ENCODE measurements around the gene HUS1. TPM values are rescaled to one million over a fixed set of nuclear protein-coding genes. Genes with fewer than 3 reads are reported as not detected.

HUS1 gene
- total and polyA plus RNA-seq, 2 of the 8 experiments (the other 6 are each of a cell fraction or from before 2014, with no cell fraction given), result 15.0 to 33.0 TPM

DNA sequence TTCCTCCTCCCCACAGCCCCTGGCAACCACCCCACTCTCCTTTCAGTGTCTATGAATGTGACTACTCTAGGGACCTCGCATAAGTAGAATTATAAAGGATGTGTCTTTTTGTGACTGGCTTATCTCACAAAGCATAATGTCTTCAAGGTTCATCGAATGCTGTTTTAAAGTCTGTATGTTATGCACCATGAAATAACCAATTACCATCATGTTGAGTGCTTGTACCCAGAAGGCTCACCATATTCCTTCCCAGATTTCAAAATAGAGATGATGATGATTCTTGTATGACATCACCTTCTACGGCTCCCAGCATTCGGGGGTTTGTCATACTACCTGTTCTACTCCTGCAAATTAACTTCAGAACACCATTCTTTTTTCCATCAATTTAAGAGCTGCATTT is 43.1 kb downstream of the HUS1 start:
- no peaks in the 10 kb centered on the region for H4K20me1 ChIP-seq (replicated peaks in 1 of 2; ENCODE audit: control insufficient read depth in 1 of 2, insufficient read depth in 2 of 2, low read length in 2 of 2)

More for the DNA sequence above, 43.1 kb downstream of the HUS1 start:
- WGBS, 2 experiments (ENCODE audit: extremely low coverage in 1 of 2, insufficient coverage in 1 of 2, insufficient read length in 1 of 2, insufficient replicate concordance in 2 of 2, low coverage in 1 of 2, low lambda C conversion rate in 2 of 2, missing lambda C conversion rate in 1 of 2), result 95% methylated on average over 4 of the region's 4 CpGs; no CpG with 5 or more reads in 1 of the 2 experiments
- no peak overlapping the region for H2BK20ac ChIP-seq (ENCODE audit: low read length)
- no peak overlapping the region for H2BK120ac ChIP-seq (replicated peaks; ENCODE audit: low read depth, low read length)
- no peaks in the 10 kb centered on the region for H3K36me3 ChIP-seq (ENCODE audit: control insufficient read depth in 2 of 4, insufficient read depth in 4 of 4, low read length in 3 of 4)
- no peak overlapping the region for H4K91ac ChIP-seq (replicated peaks; ENCODE audit: insufficient read length, low read length)
- H4K5ac ChIP-seq (ENCODE audit: insufficient read length, low read depth, low read length), result no peak overlapping the region
- H2BK12ac ChIP-seq (ENCODE audit: low read depth, low read length), result no peak overlapping the region
- H2AK5ac ChIP-seq (ENCODE audit: low read depth, low read length), result no peak overlapping the region
- H3K27me3 ChIP-seq (replicated peaks in 1 of 4; ENCODE audit: control insufficient read depth in 3 of 4, extremely low read depth in 1 of 4, insufficient read depth in 3 of 4, low read length in 3 of 4), result no peaks in the 10 kb centered on the region
- H4K8ac ChIP-seq (ENCODE audit: extremely low read depth, insufficient read depth, low read length), result no peak overlapping the region
- no peaks in the 10 kb centered on the region for H3K9me3 ChIP-seq (ENCODE audit: insufficient read depth in 2 of 2, low read depth in 1 of 2, low read length in 1 of 2)
- ChIA-PET CTCF (ENCODE audit: partially characterized antibody) (interaction anchor here (1.0 to 5.4 kb wide), 4 partner anchors 14 to 168 kb away, joined by 3 to 34 read pairs (median 16); partner anchors contain the start of gene PKD1L1), POLR2A (ENCODE audit: partially characterized antibody) (no interaction called here)
- no peak overlapping the region for H3K18ac ChIP-seq (ENCODE audit: extremely low read depth, low read length)
- H2BK15ac ChIP-seq (ENCODE audit: low read length), result no peak overlapping the region
- H3K9ac ChIP-seq (replicated peaks in 1 of 4; ENCODE audit: extremely low read depth in 1 of 4, low read depth in 3 of 4, low read length in 3 of 4), result no peak overlapping the region
- no peak overlapping the region for H2BK5ac ChIP-seq (ENCODE audit: low read depth, low read length)
- no peak overlapping the region for H3K4me3 ChIP-seq (ENCODE audit: extremely low read depth in 1 of 4, insufficient read depth in 2 of 4, low read depth in 3 of 4, low read length in 4 of 4)
- FAIRE-seq (no peak), DNase-seq (ENCODE audit: low read depth in 1 of 2, low spot score in 2 of 2) (no peak)
- H3K79me1 ChIP-seq (ENCODE audit: low read depth, low read length), result no peaks in the 10 kb centered on the region
- H3K14ac ChIP-seq (ENCODE audit: insufficient read length), result no peak overlapping the region
- no peak overlapping the region for H3K4ac ChIP-seq (replicated peaks; ENCODE audit: insufficient read length, low read depth, low read length)
- no peak overlapping the region for H3K23ac ChIP-seq (ENCODE audit: insufficient read length)
- TF ChIP-seq EGR1 (IDR thresholded peaks at IDR 0.05; ENCODE audit: borderline replicate concordance, low read depth, low read length), result no peak
- no peak for TF ChIP-seq TAF7 (optimal IDR thresholded peaks at IDR 0.05; ENCODE audit: borderline replicate concordance, low read depth, low read length)
- no peak for TF ChIP-seq RFX5 (IDR thresholded peaks at IDR 0.05; ENCODE audit: borderline replicate concordance, low read depth, low read length)
- TF ChIP-seq SP4 (IDR thresholded peaks at IDR 0.05; ENCODE audit: low read length), result no peak
- no peak for TF ChIP-seq SIX5 (IDR thresholded peaks at IDR 0.05; ENCODE audit: low read depth, low read length)
- TF ChIP-seq SAP30 (IDR thresholded peaks at IDR 0.05; ENCODE audit: insufficient read depth, insufficient replicate concordance, low read length), result no peak
- TF ChIP-seq GABPA (IDR thresholded peaks at IDR 0.05; ENCODE audit: borderline replicate concordance, insufficient read depth, low read length), result no peak
- TF ChIP-seq EZH2 (IDR thresholded peaks at IDR 0.05; ENCODE audit: low read depth, low read length, severe bottlenecking), result no peak
- TF ChIP-seq SIN3A (conservative IDR thresholded peaks at IDR 0.05 in 1 of 2, IDR thresholded peaks at IDR 0.05 in 1 of 2; ENCODE audit: low read depth in 1 of 2, low read length in 2 of 2), result no peak
- H3K23me2 ChIP-seq (ENCODE audit: low read depth, low read length), result no peaks in the 10 kb centered on the region
- H3K79me2 ChIP-seq (ENCODE audit: control insufficient read depth in 1 of 2, insufficient read depth in 2 of 2, low read length in 2 of 2), result no peaks in the 10 kb centered on the region
- peaks cover 0 to 8% (median 4%) of the 10 kb centered on the region in 4 experiments; a peak in 6 of 7 replicates for H3K4me1 ChIP-seq (replicated peaks in 1 of 4; ENCODE audit: control insufficient read depth in 3 of 4, insufficient read depth in 4 of 4, low read length in 3 of 4)
- no peak overlapping the region for H2AFZ ChIP-seq (ENCODE audit: low read length)
- no peak overlapping the region for H3K4me2 ChIP-seq (ENCODE audit: insufficient read depth in 1 of 2, low read depth in 2 of 2, low read length in 2 of 2)
- H3K56ac ChIP-seq (replicated peaks; ENCODE audit: insufficient read length, low read depth, low read length), result no peak overlapping the region
- H3K27ac ChIP-seq (ENCODE audit: low read depth, low read length), result no peak overlapping the region
